Lung microvascular endothelial cell (primary cell): ENCODE results near the gene SMAD4. TPM values are rescaled to one million over a fixed set of nuclear protein-coding genes. Genes with fewer than 3 reads are reported as not detected.

Source experiments
- total RNA-seq: library from RNA; depleted of rRNA; stranded (reverse); fragments of >200 nt; gene quantifications from 2 replicates; pipeline ENCODE4 v1.2.1, GENCODE V29; 2014

SMAD4 gene
- total RNA-seq, 1 donor from 2014 or later = 46.4 TPM

Other genes with a start within 250 kb of the SMAD4 start
- not detected in 2 replicates for gene MRO, start 210.2 kb upstream of the SMAD4 start, total RNA-seq
- 28.8 and 32.9 TPM in 2 replicates for gene ME2, start 151.1 kb upstream of the SMAD4 start, total RNA-seq
- 4.6 and 5.0 TPM in 2 replicates for gene ELAC1, start 62.2 kb upstream of the SMAD4 start, total RNA-seq
- gene MEX3C, start 167.5 kb downstream of the SMAD4 start, total RNA-seq = 25.1 and 26.0 TPM in 2 replicates